Common myeloid progenitor, CD34-positive (primary cell): ENCODE measurements around the gene SULT1A1.
"Not testable (repeated sequence)": the region's sequence is repeated elsewhere in the genome, so short reads cannot be mapped to it uniquely, and the experiment has no call there.

Source experiments
- CTCF ChIA-PET: fragments of 350-600 bp; sonication (Branson Sonifier 250); formaldehyde crosslinking; loops from one replicate; lab custom pipeline; 2021; ENCODE audit warnings: antibody characterized with exemption; lab: Charles Lee
- POLR2A ChIA-PET: fragments of 350-600 bp; sonication (Branson Sonifier 250); formaldehyde crosslinking; loops from one replicate; lab custom pipeline; 2021; ENCODE audit warnings: antibody characterized with exemption; lab: Charles Lee
- DNase-seq, 3 donors: peaks; one replicate each; pipeline versions ENCODE4 v3.0.0 to v3.0.0-alpha.2; 2013
- H3K27ac ChIP-seq, 2 experiments: 1 replicate in 1 of 2; 2 replicates in 1 of 2; pipeline ENCODE4 v1.7.0; 2013; ENCODE audit warnings: inconsistent platforms in 2 of 2, low read length in 2 of 2, mild to moderate bottlenecking in 2 of 2, low read depth in 1 of 2, moderate library complexity in 1 of 2; ENCODE audit not compliant: severe bottlenecking in 2 of 2, insufficient read depth in 1 of 2, poor library complexity in 1 of 2
- H3K27me3 ChIP-seq, 5 experiments: replicated peaks in 2 of 5; 1 replicate in 3 of 5; 2 replicates in 2 of 5; pipeline versions ENCODE4 v1.6.1 to v1.7.0; 2013; ENCODE audit warnings: low read length in 4 of 5, mild to moderate bottlenecking in 2 of 5, moderate library complexity in 2 of 5, inconsistent platforms in 1 of 5; ENCODE audit not compliant: insufficient read depth in 5 of 5, control insufficient read depth in 4 of 5
- H3K36me3 ChIP-seq, 4 experiments: 1 replicate in 2 of 4; 2 replicates in 2 of 4; pipeline versions ENCODE4 v1.6.1 to v1.7.0; 2013; ENCODE audit warnings: low read length in 3 of 4, control low read depth in 1 of 4, mild to moderate bottlenecking in 1 of 4; ENCODE audit not compliant: control insufficient read depth in 4 of 4, insufficient read depth in 4 of 4
- H3K4me1 ChIP-seq, 4 experiments: 1 replicate in 3 of 4; 2 replicates in 1 of 4; pipeline versions ENCODE4 v1.6.1 to v1.7.1; 2013; ENCODE audit warnings: low read length in 3 of 4, mild to moderate bottlenecking in 3 of 4, control low read depth in 1 of 4, inconsistent platforms in 1 of 4, moderate library complexity in 1 of 4; ENCODE audit not compliant: control insufficient read depth in 4 of 4, insufficient read depth in 4 of 4; ENCODE audit errors: control extremely low read depth in 1 of 4
- H3K4me3 ChIP-seq, 7 experiments: 1 replicate in 4 of 7; 2 replicates in 3 of 7; pipeline versions ENCODE4 v1.5.1 to v1.7.0; 2013; ENCODE audit warnings: mild to moderate bottlenecking in 7 of 7, low read length in 6 of 7, moderate library complexity in 6 of 7, inconsistent platforms in 2 of 7, low read depth in 2 of 7, control low read depth in 1 of 7; ENCODE audit not compliant: insufficient read depth in 4 of 7, control insufficient read depth in 1 of 7; ENCODE audit errors: extremely low read depth in 1 of 7
- H3K9me3 ChIP-seq, 5 experiments: 1 replicate in 4 of 5; 2 replicates in 1 of 5; pipeline versions ENCODE4 v1.6.1 to v1.7.1; 2013; ENCODE audit warnings: low read length in 4 of 5, mild to moderate bottlenecking in 2 of 5, inconsistent platforms in 1 of 5, low read depth in 1 of 5, moderate library complexity in 1 of 5; ENCODE audit not compliant: control insufficient read depth in 4 of 5, insufficient read depth in 2 of 5; ENCODE audit errors: control extremely low read depth in 1 of 5
- WGBS: methylation state at CpG from one replicate; pipeline ENCODE4 v1.1.5; 2013; ENCODE audit not compliant: insufficient coverage; 5-methylcytosine and 5-hydroxymethylcytosine counted together

The SULT1A1 gene

DNA sequence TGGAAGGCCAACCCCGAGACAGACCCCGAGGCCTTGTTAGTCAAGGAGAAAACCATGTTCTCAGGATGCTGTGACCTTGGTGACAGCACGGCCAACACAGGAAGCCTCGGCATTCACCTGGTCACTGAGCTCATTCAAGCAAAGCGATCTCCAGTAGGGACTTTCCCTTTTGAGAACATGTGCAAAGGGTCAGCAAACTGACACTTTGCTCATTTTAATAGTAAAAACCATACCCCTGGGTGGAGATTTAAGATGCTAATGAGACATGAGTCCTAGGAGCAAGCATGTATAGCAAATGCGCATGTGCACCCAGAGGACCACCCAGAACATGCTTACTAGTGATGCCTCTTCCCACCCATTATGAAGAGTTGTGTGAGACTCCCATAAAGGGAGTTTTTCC is 7.3 kb downstream of the SULT1A1 start:
- Histone ChIP-seq H3K36me3 (peaks cover 2 to 16% (median 8%) of the 10 kb centered on the region in 4 experiments), H3K9me3 (no peaks in the 10 kb centered on the region), H3K4me3 (no peak overlapping the region), H3K27ac (no peak overlapping the region), H3K27me3 (no peaks in the 10 kb centered on the region), H3K4me1 (peaks cover 0 to 12% (median 8%) of the 10 kb centered on the region in 4 experiments)
- DNase-seq: no peak
- ChIA-PET POLR2A (no interaction called here), CTCF (no interaction called here)
- 75% methylated on average over 4 of the region's 6 CpGs for WGBS

GRCh38 chr16:28602062-28602461 is 7.8 kb downstream of the SULT1A1 start:
- DNase-seq, CTCF ChIA-PET, H3K4me3 ChIP-seq, H3K27ac ChIP-seq, POLR2A ChIA-PET, H3K27me3 ChIP-seq, H3K9me3 ChIP-seq: not testable (repeated sequence)
- no CpG with 5 or more reads among the region's 10 CpGs for WGBS
- peaks cover 2 to 16% (median 7%) of the 10 kb centered on the region in 4 experiments for H3K36me3 ChIP-seq
- H3K4me1 ChIP-seq: peaks cover 0 to 17% (median 12%) of the 10 kb centered on the region in 4 experiments

GRCh38 chr16:28601589-28601988 is 8.3 kb downstream of the SULT1A1 start:
- WGBS: 83% methylated on average over 2 of the region's 13 CpGs
- peaks cover 0 to 22% (median 17%) of the 10 kb centered on the region in 4 experiments for H3K4me1 ChIP-seq
- H3K27ac ChIP-seq, POLR2A ChIA-PET, H3K27me3 ChIP-seq, CTCF ChIA-PET, DNase-seq, H3K4me3 ChIP-seq, H3K9me3 ChIP-seq: not testable (repeated sequence)
- peaks cover under 1 to 12% (median 3%) of the 10 kb centered on the region in 4 experiments for H3K36me3 ChIP-seq

DNA sequence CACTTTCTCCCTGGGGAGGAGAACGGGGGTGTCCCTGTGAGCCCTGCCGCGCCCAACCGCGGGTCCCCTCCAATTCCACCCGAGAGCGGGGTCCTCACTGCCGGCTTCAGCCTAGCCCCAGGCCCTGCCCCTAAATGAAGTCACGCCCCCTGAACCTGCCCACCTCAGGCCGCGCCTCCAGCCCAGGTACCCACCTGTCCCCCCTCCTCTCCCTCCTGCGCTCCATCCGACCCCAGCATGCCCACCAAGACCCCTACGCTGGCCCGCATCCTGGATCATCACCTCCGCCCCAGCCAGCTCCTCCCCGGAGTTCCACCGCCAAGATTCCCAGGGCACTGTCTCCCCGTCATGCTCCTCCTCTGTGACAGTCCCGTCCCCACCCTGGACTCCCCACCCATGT is 8.9 kb downstream of the SULT1A1 start:
- H3K4me3 ChIP-seq, CTCF ChIA-PET, DNase-seq, POLR2A ChIA-PET, H3K9me3 ChIP-seq, H3K36me3 ChIP-seq, H3K27me3 ChIP-seq, H3K27ac ChIP-seq: not testable (repeated sequence)
- WGBS: 23% methylated on average over 4 of the region's 20 CpGs
- peaks cover 0 to 27% (median 18%) of the 10 kb centered on the region in 4 experiments for H3K4me1 ChIP-seq

GRCh38 chr16:28599377-28600285 is 10.2 kb downstream of the SULT1A1 start:
- peaks cover 0 to 27% (median 18%) of the 10 kb centered on the region in 4 experiments for H3K4me1 ChIP-seq
- H3K4me3 ChIP-seq, H3K36me3 ChIP-seq, POLR2A ChIA-PET, H3K9me3 ChIP-seq, CTCF ChIA-PET, H3K27ac ChIP-seq, DNase-seq, H3K27me3 ChIP-seq: not testable (repeated sequence)
- no CpG with 5 or more reads among the region's 17 CpGs for WGBS

GRCh38 chr16:28597692-28598261 is 12.1 kb downstream of the SULT1A1 start:
- ChIA-PET CTCF (interaction anchor here (0.8 to 1.5 kb wide), 4 partner anchors 12 to 26 kb away, joined by 3 to 8 read pairs (median 4); partner anchors contain the start of gene SULT1A1), POLR2A (no interaction called here)
- no peaks in the 10 kb centered on the region for H3K9me3 ChIP-seq
- H3K27me3 ChIP-seq: no peaks in the 10 kb centered on the region
- peaks cover 0 to 22% (median 18%) of the 10 kb centered on the region in 4 experiments for H3K4me1 ChIP-seq
- no peaks in the 10 kb centered on the region for H3K36me3 ChIP-seq
- 74% methylated on average over 8 of the region's 9 CpGs for WGBS
- DNase-seq: peak; percentile 36 to 77 (median 59)
- peak overlapping the region in 1 of 7 experiments; percentile 14 for H3K4me3 ChIP-seq
- H3K27ac ChIP-seq: no peak overlapping the region
